HG03066 (cell line): ENCODE data around the gene CDH23.

Experiments used
- ATAC-seq: cut with Tn5 transposase; IDR thresholded peaks from one replicate; pipeline ENCODE4 v1.9.1; 2021; ENCODE audit warnings: low read depth; ENCODE audit not compliant: unreplicated experiment

CDH23 gene

DNA sequence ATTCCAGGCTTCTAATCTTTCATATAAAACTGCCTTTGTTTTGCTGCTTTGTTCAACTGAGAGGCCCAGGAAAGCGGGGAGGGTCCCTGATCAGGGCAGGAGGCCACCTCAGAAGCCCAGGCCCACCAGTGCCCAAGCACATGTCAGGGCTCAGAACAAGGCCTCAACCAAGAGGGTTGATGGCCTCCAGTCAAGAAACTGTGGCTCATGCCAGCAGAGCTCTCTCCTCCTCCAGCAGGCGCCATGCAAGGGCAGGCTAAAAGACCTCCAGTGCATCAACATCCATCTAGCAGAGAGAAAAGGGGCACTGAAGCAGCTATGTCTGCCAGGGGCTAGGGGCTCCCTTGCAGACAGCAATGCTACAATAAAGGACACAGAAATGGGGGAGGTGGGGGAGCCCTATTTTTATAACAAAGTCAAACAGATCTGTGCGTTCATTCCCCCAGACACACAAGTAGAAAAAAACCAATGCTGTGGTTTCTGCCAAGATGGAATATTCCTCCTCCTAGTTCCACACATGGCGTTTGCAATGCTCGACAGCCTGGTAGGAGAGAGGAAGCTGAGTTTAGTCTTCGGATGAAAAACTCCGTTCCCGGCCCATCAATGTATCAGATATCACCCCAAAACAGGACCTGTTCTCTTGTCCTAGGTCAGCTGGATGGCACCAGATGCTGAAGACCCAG, 420.4 kb downstream of the CDH23 start:
- ATAC-seq: no peak

DNA sequence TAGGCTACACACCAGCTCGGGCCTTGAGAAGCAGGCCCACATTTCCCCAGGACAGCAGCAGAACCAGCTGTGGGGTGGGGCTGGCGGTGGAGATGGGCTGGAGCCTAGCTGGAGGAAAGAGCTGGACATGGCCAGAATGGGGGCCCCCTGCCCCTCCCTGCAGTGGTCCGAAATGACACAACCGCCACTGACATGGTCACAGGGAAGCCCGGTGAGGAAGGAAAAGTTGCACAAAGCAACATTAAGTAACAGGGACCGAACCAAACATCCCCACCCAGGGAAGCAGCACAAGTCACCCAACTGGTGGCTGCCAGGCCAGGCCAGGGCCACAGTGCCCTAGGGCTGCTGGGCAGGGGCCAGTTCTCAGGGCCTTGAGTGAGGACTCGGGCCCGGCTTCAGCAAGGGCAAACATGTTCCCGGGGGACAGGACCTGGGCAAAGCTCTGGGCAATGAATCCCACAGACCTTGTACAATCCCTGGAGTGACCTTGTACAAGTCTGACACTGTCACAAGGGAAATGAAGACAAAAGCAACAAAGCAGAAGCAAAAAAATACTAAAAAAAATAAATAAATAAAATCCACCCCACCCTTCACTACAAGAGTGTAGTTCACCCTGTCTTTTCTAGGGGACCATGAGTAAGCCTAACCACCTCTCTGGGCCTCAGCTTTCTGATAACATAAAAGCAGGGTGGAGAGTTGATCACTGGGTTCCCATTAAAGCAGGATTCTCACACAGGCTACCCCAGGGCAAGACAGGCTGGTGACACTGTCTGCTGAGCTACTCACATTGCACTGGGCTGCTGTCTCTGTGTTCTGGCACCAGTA, 421.3 kb downstream of the CDH23 start:
- no peak for ATAC-seq

DNA sequence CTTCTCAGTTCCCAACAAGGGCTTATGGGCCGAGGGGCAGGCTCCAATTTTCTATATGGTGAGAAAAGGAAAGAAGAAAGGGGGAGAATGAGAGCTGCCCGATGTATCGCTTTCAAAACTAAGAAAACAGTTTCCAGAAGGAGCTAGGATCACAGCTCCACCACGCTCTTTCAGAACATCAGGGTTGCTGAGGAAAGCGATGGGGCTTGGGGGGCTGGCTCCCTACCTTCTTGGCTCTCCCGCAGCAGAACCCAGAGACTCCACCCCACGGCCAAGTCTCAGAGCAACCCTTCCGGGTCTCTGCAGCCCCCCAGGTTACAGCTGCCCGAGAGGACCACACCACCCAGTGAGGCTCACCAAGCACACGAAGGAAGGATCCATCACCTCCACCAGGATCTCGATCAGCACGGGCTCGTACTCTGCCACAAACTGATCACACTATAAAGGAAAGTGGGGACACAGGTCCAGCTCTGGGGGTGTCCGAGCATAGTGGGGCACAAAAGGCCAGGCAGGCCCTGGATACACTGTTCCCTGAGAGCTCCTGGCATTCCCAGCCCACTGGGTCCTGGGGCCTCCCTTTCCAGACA, 422.0 kb downstream of the CDH23 start:
- ATAC-seq: no peak

DNA sequence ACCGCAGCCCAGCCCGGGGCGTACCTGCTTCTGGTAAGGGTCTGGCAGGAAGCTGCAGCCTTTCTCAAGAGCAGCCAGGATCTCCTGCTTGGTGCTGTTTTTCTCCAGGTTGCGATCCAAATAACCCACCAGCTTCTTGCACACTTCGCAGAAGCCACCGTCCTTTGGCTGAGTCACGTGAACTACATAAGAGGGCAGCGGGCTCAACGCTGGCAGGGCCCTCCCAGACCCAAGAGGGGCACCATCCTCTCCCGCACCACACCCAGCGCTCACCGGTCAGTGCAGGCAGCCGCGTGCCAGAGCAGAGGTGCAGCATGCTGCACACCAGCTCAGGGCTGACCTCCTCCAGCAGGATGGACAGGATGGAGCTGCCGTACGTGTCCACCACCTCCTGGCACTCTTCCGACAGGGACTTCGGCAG, 422.7 kb downstream of the CDH23 start:
- no peak for ATAC-seq

DNA sequence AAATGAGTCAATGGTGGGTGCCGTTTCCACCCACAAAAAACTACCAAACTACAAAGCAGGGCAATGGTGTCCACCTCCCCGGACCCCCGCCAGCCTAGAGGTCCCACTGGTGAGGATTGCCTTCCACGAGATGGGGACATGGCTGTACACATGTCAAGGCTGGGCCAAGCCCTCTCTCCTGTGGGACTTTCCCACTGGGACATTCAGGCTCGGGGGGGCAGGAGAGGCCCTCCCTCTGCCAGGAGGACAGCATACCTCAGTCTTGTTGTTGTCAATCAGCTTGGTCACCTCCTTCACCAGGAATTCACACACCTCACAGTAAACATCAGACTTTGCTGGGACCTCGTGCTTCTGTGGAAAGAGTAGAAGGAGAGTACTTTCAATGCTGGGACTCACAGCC, 423.3 kb downstream of the CDH23 start:
- no peak for ATAC-seq

DNA sequence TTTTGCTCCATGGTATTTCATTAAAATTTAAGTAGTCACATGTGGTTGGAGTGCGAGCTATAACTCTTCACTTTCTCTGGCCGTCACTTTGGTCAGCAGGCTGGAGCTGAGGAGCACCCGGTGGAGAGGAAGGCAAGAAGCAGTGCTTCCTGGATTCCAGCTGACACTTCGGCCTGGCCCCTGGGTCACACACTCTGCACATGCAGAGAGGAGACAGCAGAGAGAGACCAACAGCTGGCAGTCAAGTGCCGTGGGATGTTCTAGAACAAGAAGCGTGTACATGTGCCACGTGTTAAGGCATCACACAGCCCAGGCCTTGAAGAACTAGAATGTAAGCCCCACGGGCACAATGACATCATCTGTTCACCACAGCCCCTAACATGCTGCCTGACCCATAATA, 424.2 kb downstream of the CDH23 start:
- ATAC-seq: no peak

DNA sequence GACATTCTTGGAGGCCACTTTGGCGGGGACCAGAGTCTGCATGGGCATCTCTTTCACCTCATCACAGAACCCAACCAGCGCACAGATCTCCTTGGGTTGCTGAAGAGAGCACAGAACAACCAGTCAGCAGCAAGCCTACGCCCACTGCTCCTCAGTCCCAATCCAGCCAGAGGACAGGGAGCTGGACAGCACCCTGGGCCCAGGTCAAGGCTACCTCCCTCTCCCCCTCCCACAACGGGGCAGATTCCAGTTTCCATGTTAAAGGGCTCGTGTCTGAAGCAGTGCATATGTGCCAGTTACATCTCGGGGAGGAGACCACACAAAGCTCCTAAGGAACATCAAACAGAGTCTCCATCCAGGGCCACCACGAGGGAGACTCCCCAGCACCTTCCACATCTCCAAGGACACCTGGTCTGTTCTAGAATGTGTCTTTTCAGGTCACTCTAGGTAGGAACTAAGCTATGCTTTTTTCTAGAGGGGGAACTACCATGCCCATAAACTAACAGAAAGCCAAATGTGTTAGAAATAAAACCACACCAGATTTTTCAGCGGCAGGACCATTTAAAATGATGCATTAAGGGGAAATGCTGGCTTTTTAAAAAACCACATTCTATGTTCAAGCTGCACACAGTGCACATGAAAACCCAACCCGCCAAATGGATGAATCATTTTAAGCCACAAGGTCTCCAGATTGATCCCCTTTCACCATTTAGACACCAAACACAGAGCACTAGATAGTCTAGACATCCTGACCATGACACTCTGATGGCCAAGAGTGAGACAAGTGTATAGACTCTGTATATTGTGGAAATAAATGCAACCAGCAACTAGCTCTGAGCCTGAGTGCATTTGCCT, 425.4 kb downstream of the CDH23 start:
- ATAC-seq: no peak

DNA sequence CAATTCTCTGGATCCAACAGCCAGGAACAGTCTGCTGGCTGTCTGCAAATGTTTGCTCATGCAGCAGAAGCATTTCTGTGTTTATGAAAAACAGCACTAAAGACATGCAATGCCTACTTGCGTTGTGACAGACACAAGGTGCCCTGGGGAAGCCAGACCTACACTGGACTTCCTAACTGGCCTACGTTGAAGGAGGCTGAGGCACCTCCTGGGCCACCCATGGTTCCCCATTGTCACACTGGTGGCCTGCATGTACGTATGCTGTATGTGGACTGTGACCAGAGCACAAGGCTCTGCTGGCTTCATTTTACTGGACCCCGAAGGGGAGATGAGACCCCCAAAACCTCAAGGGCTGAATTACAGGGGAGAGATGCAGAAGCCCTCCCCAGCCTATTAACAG, 426.6 kb downstream of the CDH23 start:
- no peak for ATAC-seq

DNA sequence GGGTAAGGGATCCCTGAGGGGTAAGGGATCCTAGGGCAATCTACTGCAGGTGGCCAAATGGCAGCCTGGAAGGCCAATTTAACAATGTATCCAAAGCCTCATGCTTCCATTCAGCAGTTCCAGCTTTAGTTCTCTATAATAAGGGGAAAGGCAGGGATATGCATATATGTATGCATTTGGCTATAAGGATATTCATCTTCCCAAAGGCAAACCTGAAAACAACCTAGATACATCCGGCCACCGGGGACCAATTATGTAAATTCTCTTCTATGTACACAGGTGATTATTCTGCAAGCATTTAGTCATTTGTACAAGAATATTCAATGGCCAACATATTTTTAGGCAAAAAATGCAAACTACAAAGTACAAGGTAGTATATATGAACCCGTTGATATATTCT, 427.6 kb downstream of the CDH23 start:
- no peak for ATAC-seq

DNA sequence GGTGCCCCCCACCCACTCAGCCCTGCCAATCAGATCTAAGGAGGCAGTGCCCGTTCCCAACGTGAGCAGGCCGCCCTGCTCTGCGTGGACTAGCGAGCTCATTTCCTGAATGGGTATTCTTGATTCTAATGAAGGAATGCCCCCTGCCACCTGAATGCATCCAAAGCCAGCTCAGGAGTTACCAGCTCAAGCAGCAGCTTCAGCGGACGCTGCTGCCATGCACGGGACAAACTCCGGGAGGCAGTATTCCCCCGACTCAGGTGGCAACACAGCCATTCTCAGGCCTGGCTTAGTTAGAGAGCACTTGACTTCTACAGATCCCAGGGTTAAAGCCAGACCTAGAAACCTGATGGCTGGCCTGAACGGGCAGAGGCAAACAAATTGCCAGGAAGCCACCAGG, 428.5 kb downstream of the CDH23 start:
- ATAC-seq: no peak

DNA sequence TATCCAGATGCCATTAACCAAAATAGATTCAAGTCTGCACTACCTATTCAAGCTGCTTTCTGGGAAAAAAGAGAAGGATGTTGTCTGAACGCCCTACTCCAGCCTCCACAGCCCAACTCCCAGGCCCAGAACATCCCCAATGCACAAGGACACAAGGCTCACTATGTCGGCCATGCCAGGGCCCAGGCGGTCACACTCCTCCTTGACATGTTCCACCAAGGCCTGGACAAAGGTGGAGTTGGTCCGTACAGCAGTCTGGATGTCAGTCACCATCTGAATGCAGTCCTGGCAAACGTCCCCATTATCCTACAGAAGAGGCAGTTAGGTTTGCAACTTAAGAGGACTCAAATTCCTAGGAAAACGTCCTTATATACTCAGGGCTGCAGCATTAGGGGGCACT, 431.1 kb downstream of the CDH23 start:
- ATAC-seq: no peak

DNA sequence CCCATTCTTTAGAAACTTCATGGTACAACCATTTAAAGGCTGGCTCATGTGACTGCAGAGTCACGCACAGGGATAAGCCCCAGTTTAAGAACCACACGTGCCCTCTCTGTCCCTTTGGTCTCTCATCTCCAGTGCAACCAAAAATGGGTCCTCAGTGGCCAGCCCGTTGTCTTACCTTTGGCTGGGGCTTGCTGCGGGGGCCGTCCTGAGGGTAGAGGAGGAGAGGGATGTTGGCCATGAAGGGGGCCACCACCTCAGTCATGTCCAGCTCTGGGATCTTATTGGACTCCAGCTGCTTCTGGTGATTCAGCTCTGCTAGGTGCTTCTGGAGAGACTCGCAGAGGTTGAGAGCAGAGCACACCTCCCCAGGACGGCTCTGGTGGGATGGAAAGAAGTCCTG, 432.0 kb downstream of the CDH23 start:
- no peak for ATAC-seq

DNA sequence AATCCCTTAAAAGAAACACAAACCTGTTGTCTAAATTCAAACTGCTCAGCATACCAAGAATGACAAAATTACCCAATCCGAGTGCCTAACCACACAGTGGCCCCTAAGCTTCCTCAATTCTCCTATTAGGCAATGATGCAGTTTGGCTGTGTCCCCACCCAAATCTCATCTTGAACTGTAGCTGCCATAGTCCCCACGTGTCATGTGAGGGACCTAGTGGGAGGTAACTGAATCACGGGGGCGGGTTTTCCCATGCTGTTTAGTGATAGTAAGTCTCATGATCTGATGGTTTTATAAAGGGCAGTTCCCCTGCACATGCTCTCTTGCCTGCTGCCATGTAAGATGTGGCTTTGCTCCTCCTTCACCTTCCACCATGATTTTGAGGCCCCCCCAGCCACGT, 432.5 kb downstream of the CDH23 start:
- ATAC-seq: no peak

DNA sequence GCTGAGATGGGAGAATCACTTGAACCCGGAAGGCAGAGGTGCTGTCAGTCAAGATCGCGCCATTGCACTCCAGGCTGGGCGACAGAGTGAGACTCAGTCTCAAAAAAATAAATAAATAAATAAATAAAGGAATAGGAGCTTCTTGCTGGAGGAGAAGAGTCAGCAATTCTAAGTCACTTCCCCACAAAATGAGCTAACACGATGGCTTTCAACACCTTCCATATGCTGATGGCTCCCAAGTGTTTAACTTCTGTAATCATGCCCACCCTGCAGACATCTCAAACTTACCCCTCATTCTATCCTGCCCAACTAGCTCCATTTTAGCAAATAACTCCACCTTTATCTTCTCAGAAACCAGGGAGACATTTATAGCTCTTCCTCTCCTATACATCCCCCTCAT, 433.2 kb downstream of the CDH23 start:
- ATAC-seq: no peak

DNA sequence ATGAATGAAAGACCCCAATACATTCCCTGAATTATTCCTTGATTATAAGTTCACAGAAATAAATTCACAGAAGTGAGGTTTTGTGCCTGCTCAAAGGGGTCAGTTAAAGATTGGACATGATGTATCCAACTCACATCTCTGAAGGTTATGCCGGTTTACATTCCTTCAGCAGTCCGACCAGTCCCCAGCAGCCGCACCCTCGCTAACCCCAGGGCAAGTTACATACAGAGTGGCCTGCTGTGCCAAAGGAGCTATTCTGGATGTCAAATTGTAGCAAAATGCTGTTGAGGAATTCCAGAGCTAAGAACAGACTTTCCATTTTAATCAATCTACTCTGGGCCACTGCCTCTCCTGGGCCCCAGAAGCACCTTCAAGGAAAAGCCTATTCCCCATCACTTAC, 434.0 kb downstream of the CDH23 start:
- no peak for ATAC-seq

DNA sequence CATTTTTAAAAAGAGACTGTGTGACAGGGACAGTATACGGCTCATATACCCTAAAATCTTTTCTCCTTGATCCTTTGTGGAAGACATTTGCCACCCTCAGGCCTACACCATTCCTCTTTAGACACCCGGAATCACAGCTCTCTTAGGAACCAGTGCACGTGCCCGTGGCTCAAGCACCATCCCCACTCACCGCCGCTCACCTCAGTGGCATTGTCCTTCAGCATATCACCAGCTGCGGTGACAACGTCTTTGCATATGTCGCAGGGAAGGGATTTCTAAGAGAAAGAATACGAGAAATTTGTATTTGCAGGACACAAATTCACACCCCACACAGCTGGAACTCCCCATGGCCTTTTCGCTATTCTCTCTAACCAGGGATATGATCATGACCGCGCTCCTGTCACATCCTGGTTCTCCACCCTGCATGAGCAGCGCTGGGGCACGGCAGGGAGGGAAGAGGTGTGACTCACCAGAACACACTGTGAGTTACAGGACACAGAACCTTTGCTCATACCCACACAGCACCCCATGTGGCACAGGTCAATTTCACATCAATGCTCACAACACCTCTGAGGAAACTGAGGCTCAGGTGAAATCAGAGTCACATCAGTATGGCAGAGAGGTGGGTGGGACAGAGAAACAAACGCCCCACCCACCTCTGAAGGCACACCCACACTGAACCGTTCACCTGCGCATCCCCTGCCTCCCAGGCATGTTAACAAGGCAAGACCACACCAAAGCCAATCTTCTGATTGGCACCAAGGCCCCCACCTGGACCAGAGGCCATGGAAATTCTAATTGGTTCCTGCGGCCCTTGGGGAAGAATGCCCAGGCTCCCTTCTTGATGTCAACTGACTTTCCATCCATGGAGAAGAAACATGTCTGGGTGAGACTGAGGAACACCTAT, 435.2 kb downstream of the CDH23 start:
- ATAC-seq: no peak

DNA sequence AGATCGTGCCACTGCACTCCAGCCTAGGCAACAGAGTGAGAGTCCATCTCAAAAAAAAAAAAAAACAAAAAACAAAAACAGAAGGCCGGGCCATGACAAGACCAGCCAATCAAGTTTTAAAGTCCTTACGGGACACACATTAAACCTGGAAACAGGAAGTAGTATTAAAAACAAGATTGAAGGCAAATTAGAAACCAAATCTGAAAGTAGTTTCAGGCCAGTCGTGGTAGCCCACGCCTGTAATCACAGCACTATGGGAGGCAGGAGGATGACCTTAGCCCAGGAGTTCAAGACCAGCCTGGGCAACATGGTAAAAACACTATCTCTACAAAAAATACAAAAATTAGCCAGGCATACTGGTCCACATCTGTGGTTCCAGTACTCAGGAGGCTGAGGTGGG, 436.2 kb downstream of the CDH23 start:
- no peak for ATAC-seq

DNA sequence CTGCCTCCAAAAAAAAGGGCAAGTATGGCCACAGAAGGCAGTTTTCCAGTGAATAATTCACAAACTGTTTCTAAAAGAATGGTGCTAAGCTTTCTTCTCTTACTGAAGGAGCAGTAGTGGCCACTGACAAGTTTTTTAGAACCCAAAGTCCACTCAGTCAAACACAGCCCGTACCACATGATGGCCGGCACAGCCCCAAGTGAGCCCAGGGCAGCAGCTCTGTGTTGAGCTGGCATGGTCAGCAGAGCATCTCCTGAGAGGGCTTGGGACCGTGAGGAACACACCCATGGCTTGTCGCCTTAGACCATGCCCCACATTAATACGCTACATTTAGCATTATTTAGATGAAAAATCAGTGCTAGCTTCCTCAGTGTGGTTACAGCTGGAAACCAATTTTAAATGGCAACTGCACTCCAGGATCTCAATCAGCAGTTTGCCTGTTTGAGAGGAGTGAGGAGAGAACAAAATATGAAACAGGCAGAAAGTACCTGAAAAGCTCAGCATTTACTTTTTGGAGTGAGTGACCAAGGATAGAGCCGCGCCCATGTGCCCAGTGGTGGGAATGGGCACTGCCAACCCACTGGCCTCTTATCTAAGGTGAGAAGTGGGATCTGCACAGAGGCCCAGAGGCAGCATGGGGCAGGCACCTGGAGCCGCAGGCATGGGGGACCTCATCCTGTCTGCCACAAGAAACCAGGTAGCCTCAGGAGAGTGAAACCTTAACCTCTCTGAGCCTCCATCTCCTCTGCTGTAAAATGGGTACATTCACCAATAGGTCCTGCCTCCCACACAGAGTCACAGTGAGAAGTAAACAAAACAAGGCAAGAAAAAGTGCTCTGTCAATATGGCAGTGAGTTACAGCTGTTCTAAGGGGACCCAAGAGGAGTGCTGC, 437.0 kb downstream of the CDH23 start:
- no peak for ATAC-seq

DNA sequence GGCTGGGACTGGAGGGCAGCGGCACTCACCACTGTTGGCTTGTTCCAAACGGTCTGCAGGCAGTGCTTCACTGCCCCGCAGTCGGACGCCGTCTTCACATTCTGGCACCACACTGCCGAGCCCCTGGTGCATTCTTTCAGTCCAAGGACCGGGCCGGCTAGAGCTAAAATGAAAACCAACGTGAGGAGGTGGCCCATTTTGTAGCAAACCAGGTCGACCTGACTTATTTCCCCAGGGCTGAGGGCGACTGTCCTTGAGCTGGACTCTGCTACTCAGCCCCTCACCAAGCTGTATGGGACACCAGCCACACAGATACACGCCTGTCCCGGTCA, 437.6 kb downstream of the CDH23 start:
- no peak for ATAC-seq
